CD4-positive, alpha-beta T cell treated with Interferon alpha-2 for 1 hour (primary cell): ENCODE measurements around the gene ADAMTSL1.
A peak's percentile ranks its signal among the peaks of the same experiment; 100 is the strongest.
"Not testable (repeated sequence)": the region's sequence is repeated elsewhere in the genome, so short reads cannot be mapped to it uniquely, and the experiment has no call there.

ENCODE experiments used
- DNase-seq, 2 donors: peaks; one replicate each; pipeline ENCODE4 v3.0.0-alpha.2; 2020 to 2022

ADAMTSL1 gene

GRCh38 chr9:18922161-18922885 is 448.4 kb downstream of the ADAMTSL1 start:
- no peak for DNase-seq

DNA sequence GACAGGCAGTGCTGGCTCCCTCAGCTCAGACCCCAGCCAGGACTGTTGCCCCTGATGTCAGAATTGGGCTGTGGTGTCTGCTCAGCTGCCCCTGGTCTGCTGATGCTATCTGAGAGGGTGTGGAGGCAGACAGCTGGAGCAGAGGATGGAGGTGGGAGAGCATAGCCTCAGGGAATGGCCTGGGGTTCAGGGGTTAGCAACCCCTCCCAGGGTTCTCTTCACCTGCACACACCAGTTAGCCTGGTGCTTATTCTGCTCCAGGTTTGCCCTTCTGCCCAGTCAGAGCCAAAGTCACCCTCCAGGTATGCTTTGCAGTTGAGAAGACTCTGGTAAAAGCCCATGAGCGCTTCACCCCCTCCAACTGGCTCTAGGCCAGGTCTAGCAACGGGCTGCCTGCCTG is 449.2 kb downstream of the ADAMTSL1 start:
- DNase-seq = no peak

DNA sequence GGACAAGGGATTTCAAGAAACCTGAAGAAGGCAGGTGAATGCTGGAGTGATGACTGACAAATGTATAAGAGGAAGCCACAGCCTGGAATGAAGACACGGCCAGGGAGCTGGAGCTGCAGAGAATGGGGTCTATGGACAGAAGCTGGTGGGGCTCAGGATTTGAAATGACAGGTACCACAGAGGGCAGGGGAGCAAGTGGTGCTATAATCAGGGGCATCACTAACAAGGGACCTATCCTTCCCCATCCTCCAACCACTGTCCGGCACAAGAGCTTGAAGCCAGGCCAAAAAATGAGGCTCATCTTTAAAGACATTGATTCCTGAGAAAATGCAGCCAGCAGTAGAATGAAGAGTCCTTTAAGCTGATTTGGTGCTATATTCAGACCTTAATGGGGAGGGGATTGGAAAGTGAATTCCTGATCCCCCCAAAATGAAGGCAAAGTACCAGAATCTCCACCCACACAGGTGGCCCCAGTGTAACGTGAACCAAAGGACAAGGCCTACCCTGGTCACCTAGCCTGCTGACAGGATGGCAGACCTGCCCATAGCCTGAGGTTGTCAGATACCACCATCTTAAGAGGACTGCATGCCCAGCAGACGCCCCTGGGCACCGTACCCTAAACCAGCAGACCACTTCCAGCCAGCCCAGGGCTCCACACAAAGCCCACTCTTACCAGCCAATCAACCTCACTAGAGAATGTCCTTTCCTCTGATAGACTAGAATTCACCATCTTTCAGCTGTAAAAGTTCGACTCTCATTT is 449.9 kb downstream of the ADAMTSL1 start:
- no peak for DNase-seq

DNA sequence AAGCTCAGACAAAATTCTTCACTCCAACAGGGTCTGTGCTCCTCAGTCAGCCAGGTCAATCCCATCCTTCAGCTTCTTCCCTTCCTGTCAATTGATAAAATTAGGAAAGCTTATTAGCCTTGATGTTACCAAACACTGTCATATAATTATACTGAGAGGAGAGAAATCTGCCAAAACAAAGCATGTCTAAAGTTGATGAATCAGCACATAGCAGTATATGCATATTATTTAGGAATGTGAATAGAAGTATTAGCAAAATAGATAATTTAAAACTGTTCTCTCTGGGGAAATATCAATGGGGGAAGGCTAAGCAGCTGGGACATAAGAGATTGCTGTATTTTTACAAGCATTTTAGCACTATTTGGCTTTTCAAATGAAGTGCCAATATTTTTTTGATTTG is 451.9 kb downstream of the ADAMTSL1 start:
- DNase-seq = no peak

DNA sequence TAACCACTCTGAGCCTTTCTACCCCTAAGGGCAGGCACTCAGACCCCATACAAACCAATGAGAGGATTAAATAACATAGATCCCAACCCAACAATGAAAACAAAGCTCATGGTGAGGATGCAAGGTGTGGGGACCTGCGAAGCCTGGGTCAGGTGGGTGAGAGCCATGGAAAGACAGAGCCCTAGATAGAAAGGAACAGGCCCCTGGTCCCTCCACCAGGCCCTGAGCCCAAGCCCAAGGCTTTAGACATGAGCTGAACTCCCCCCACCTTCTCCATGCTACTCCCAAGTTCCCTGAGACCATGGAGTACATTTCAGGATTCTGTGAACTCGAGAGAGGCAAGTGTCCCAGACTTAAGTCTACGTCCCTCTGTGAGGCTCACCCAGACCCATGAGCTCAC is 452.6 kb downstream of the ADAMTSL1 start:
- no peak for DNase-seq

- DNase-seq = no peak
Observed at GRCh38 chr9:18928711-18929110, 454.8 kb downstream of the ADAMTSL1 start.

DNA sequence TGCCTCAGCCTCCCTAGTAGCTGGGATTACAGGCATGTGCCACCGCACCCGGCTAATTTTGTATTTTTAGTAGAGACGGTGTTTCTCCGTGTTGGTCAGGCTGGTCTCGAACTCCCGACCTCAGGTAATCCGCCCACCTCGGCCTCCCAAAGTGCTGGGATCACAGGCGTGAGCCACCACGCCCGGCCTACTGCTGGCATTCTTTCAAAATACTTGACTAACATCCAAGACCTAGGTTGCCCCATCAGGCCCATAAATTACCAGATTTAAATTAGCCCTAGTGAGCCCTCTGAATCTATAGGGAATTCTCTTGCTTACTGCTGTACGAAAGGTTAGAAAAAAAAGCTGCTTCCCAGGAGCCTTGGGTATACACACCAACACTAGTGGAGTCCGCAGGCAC is 456.7 kb downstream of the ADAMTSL1 start:
- DNase-seq = not testable (repeated sequence)

GRCh38 chr9:18935541-18935940 is 461.6 kb downstream of the ADAMTSL1 start:
- DNase-seq = no peak

- no peak for DNase-seq
Observed at GRCh38 chr9:18936094-18936871, 462.3 kb downstream of the ADAMTSL1 start.

DNA sequence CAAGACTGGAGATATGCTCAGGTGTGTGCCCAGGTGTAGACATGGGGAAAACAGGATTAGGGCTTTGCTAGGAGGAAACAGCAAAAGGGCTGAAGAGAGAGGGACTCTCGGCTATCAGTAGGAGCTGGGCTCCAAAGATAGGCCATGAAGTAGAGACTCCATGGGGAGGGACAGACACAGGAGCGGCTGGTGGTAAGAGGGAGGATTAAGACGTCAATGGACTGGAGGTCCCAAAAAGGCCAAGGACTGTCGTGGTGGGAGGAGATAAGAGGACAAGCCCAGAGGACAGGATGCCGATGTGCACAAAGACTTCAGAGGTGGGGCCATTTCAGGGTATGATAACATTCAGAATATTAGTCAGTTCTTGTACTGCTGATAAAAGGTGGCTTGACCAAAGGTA is 466.0 kb downstream of the ADAMTSL1 start:
- DNase-seq = no peak

- no peak for DNase-seq
Observed at GRCh38 chr9:18941060-18941740, 467.2 kb downstream of the ADAMTSL1 start.

GRCh38 chr9:18942801-18943200 is 468.8 kb downstream of the ADAMTSL1 start:
- no peak for DNase-seq

- peak; percentile 3 to 45 for DNase-seq
Observed at GRCh38 chr9:18947892-18948339, 474.0 kb downstream of the ADAMTSL1 start.

DNA sequence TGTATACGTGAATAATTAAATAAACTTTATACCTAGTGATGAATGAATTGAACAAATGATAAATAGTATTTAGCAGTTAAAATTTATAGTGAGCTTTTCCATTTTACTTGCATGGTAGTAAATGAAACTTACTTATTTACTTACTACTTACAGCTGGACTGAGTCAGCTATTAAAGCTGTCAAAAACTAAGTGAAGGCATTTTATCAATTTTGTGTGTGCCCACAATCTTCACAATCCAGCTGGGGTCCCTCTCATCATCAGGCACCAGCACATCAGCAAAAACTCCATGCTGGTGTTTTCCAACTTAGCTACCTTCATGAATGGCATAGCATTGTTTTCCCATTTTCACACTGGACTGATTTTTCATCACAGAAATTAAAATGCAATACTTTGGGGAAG is 478.0 kb downstream of the ADAMTSL1 start:
- DNase-seq = no peak

GRCh38 chr9:18955626-18956025 is 481.7 kb downstream of the ADAMTSL1 start:
- no peak for DNase-seq
